Measurements from ENCODE around the gene TMEM269. TPM values are rescaled to one million over a fixed set of nuclear protein-coding genes. Genes with fewer than 3 reads are reported as not detected.

TMEM269 gene
- total and polyA plus RNA-seq, 10 of the 15 experiments (the other 5 are each of a cell fraction or from before 2014, with no cell fraction given) = 0.02 to 0.26 (median 0.06) TPM; not detected in 2

GRCh38 chr1:42837709-42838108, 52.9 kb downstream of the TMEM269 start:
- no peak overlapping the region for H3K27ac ChIP-seq (ENCODE audit: control insufficient read depth, insufficient read depth)
- in situ Hi-C loops (cut with MboI) (no loop called here), intact Hi-C loops (cut with micrococcal nuclease; ENCODE audit: unreplicated experiment) (no loop called here)
- H3K36me3 ChIP-seq (ENCODE audit: control insufficient read depth in 2 of 2, insufficient read depth in 2 of 2, low read length in 1 of 2) = no peaks in the 10 kb centered on the region
- H3K27me3 ChIP-seq (replicated peaks in 1 of 2; ENCODE audit: control insufficient read depth in 2 of 2, insufficient read depth in 2 of 2, low read length in 1 of 2) = no peaks in the 10 kb centered on the region
- ChIA-PET SMC1A (ENCODE audit: uncharacterized antibody, unreplicated experiment) (interaction anchor here (1.1 to 1.7 kb wide), 4 partner anchors 10 to 25 kb away, joined by 3 to 25 read pairs (median 4); partner anchors contain the start of gene ZNF691), RAD21 (ENCODE audit: unreplicated experiment) (interaction anchor here (0.7 to 1.5 kb wide), 3 partner anchors 10 to 236 kb away, joined by 3 to 5 read pairs (median 4); partner anchors contain the start of gene SVBP), POLR2A (interaction anchor here (0.9 to 1.1 kb wide), 3 partner anchors 8 to 71 kb away, joined by 3 to 5 read pairs (median 4); partner anchors contain the start of genes C1orf50, P3H1 and ZNF691), CTCF (interaction anchor here (0.9 to 2.8 kb wide), 4 partner anchors 9 to 85 kb away, joined by 4 to 11 read pairs (median 5); partner anchors contain the start of gene ZNF691)
- H3K9ac ChIP-seq (ENCODE audit: control insufficient read depth, insufficient read depth, low read length) = no peak overlapping the region
- H4K20me1 ChIP-seq (ENCODE audit: control insufficient read depth, insufficient read depth) = no peaks in the 10 kb centered on the region
- TF ChIP-seq RUNX3 (IDR thresholded peaks at IDR 0.05; ENCODE audit: low read length) (no peak), RB1 (IDR thresholded peaks at IDR 0.05; ENCODE audit: borderline replicate concordance) (no peak), SPI1 (IDR thresholded peaks at IDR 0.05; ENCODE audit: borderline replicate concordance, insufficient read depth, low read depth, low read length) (no peak), GATAD2B (conservative IDR thresholded peaks at IDR 0.05; ENCODE audit: low read depth) (no peak), IRF3 (IDR thresholded peaks at IDR 0.05) (no peak), SP1 (IDR thresholded peaks at IDR 0.05; ENCODE audit: low read depth, low read length) (no peak)
- TF ChIP-seq, protein P1, sequence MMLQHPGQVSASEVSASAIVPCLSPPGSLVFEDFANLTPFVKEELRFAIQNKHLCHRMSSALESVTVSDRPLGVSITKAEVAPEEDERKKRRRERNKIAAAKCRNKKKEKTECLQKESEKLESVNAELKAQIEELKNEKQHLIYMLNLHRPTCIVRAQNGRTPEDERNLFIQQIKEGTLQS (IDR thresholded peaks at IDR 0.05; ENCODE audit: borderline replicate concordance, extremely low read depth, low read depth, low read length) = no peak
- H2AFZ ChIP-seq (ENCODE audit: control insufficient read depth, low read depth, low read length) = no peak overlapping the region
- BruUV-seq (replicated peaks) = no TSS peak
- 67% methylated on average over 3 of the region's 3 CpGs for WGBS (ENCODE audit: insufficient coverage, insufficient replicate concordance, low lambda C conversion rate, missing lambda C conversion rate)
- H3K4me3 ChIP-seq = no peak overlapping the region
- H3K4me2 ChIP-seq (ENCODE audit: control insufficient read depth, insufficient read depth) = no peak overlapping the region; the same call in 1 of the 2 replicates
- no peaks in the 10 kb centered on the region for H3K9me3 ChIP-seq (replicated peaks; ENCODE audit: control insufficient read depth, insufficient read depth, low read length)
- DNase-seq (ENCODE audit: low read depth, low spot score) = no peak
- H3K79me2 ChIP-seq (ENCODE audit: control insufficient read depth, insufficient read depth, low read length) = no peaks in the 10 kb centered on the region
- no peak for FAIRE-seq
- peaks cover 12% of the 10 kb centered on the region for H3K4me1 ChIP-seq (ENCODE audit: control insufficient read depth, insufficient read depth, low read length)
- ATAC-seq = no peak

All from GM12878 (cell line).